CD1c-positive myeloid dendritic cell (primary cell): ENCODE results near the gene DUSP7.
A peak's percentile ranks its signal among the peaks of the same experiment; 100 is the strongest.

Source experiments
- DNase-seq: peaks from one replicate; pipeline ENCODE4 v3.0.0-alpha.2; 2016; ENCODE audit errors: extremely low spot score

Gene DUSP7

GRCh38 chr3:52068730-52069129, 12.4 kb upstream of the DUSP7 start:
- DNase-seq, result no peak

DNA sequence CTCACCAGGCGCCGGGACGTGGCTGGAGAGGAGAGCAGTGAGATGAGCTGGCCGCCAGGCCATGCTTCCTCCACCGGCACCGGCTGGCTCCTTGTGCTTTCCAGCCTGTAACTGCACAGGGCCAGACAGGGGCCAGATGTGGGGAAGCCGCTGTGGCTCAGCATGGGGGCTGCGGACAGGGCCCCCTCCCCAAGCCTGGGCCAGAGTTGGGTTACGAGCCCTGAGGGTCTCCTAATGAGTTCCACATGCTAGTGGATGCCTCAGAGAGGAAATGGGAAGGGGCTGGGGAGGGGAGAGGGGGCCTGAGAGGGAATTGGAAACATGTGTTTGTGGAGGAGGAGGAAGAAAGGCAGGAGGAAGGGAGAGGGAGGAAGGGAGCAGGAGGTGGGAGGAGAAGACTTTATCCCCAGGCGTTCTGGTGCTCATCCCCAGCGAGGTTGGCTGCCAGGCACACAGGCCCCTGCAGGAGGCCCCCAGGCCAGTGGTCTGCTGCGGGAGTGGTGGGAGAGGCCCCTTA, 11.7 kb upstream of the DUSP7 start:
- no peak for DNase-seq

DNA sequence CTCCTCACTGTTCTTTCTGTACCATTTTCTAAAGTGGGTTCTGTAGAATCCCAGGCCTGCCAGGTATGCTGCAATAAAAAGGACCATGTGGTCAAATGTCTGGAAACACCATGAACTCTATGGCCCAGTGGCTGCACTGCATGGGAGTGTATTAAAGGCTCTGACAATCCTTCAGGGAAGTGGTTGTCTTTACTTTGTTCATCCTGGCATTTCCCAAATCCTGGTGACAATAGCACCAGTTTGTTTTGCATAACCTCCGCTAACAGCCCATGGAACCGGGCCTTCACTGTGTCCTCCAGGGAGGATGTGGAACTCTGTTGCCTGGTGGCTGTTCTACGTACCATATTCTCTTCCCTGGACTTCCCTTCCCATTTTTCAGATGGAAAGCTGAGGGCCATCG, 11.2 kb upstream of the DUSP7 start:
- no peak for DNase-seq

- no peak for DNase-seq
These were observed 10.7 kb upstream of the DUSP7 start for GRCh38 chr3:52067046-52067445.

GRCh38 chr3:52065264-52065756, 8.9 kb upstream of the DUSP7 start:
- DNase-seq, result no peak

- no peak for DNase-seq
These were observed 8.2 kb upstream of the DUSP7 start for GRCh38 chr3:52064561-52064960.

DNA sequence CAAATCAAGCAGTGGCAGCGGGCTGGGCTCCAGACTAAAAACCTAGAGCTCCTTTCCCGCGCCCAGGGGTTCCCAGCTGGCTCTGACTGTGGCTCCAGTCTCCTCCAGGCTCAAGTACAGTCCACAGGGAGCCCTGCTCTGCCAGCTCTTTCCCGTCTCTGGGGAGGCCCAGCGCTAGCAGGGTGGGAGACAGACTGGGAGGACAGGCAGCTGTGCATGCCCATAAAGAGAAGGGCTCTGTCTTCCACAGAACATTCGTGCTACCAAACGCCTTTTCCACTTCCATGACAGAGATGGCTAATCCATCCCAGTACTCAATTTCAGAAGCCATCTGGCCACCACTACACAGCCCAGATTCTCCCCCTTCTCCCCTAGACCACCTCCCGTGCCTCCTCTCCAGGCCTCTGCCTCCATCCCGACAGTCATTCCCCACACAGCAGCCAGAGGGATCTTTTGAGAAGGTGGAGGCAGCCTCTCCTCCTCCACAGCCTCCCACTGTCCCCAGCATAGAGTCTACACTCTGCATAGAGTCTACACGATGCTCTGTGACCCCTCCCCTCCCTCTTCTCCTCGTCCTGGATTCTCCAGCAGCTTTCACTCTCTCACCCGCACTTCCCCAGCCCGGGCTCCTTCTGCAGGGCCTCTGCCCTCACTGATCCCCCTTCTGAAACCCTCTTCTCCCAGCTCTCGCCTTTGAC, 6.8 kb upstream of the DUSP7 start:
- no peak for DNase-seq

GRCh38 chr3:52062505-52062904, 6.1 kb upstream of the DUSP7 start:
- DNase-seq, result peak; percentile 93

DNA sequence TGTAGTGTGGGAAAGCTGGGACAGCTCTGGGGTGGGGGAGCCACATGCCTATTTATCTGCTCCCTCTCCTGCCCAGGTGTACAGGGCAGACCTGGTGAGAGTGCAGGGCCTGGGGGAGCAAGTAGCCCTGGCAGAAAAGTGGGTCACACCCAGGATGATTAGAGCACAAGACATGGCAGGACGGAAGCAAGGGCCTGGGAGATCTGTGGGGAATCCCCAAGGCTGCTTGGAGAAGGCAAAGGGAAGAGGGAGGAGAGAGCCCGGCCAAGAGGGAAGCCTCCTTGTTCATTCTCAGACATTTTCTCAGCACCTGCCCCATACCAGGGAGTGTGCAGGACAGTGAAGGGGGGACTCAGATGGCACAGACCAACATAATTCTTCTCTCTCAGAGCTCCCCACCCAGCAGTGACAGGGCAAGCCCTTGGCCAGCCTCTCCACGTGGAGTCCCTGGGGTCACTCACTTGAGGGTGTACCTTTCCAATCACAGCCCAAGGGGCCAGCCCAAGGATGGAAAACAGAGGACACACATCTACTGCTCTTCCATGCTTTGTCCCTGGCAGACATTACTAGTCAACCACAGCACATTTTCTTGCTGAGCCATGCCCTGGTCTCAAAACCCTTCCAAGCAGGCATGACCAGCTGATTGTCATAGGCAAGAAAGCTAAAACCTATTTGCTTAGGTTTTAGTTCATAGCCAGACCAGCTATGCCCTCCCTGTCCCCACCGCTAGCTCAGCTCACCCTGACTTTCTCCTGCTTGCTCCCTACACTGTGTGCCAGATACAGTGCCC, 4.9 kb upstream of the DUSP7 start:
- peak; percentile 41 for DNase-seq

- DNase-seq, result no peak
These were observed 3.4 kb upstream of the DUSP7 start for GRCh38 chr3:52059781-52060180.

DNA sequence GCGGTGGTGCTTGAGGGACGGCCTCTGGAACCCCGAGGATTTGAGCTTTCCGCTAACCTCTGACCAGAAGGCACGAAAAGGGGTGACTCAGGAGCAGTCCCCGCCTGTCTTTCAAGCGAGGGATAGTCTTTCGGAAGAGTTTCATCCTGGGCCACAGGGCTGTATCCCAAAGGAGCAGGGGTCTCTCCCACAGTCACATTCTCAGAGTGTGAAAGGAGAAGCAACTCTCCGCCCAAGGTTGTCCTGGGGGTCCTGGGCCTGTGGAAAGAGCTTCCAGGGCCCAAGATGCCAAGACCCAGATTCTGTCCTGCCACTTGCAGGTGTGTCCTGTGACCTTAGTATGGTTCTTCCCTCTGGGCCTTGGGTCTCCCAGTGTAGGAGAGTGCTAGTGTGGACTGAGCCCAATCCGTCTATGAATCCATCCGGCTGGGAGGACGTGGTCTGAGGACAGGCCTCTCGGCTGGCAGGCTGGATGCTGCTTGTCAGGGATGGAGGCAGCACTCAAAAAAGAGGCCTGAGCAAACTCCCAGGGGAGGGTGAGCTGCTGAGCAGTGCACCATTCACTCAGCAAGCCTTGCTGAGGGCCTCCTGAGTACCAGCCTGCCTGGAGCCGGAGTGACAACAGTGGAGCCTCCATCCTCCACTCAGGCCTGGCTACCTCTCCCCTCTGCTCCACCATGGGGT, 1.6 kb upstream of the DUSP7 start:
- DNase-seq, result no peak

DNA sequence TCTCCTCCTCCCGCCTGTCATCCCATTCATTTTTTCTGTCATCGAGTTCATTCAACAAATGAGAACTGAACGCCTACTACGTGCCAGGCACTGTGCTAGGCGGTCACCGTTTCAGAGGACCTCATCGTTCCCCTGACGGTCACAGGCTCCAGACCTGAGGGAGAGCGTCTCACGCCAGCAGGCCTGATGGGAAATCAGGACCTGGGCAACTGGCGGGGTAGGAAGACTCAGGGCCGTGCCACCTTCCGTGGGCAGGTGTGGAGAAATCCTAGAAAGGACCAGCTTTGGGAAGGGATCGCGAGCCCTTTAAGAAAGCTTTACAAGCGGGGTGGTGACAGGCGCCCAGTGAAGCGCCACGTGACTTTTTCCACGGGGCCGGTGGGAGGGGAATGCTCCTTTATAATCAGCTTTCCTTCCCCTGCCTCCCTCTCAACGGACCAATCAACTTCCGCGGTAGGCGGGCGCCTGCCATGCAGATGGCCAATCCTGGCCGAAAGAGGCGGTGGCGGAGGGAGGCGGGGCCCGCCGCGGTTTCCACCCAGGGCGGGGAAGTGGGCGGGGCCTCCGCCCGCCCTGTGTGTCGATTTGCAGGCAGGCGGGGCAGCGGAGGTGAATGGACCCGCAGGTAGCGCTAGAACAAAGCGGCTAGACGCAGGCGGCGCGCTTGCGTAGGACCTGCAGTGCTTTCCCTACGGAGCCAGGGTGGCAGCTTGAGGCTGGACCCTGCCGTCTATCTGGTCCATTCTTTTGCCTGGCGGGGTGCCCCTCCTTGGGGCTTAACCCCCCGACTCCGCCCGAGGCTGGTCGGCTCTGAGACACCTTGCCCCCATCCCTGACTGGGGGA, 819 bp upstream of the DUSP7 start:
- peak; percentile 100 for DNase-seq

GRCh38 chr3:52055537-52056351, 627 bp downstream of the DUSP7 start:
- DNase-seq, result peak; percentile 58

DNA sequence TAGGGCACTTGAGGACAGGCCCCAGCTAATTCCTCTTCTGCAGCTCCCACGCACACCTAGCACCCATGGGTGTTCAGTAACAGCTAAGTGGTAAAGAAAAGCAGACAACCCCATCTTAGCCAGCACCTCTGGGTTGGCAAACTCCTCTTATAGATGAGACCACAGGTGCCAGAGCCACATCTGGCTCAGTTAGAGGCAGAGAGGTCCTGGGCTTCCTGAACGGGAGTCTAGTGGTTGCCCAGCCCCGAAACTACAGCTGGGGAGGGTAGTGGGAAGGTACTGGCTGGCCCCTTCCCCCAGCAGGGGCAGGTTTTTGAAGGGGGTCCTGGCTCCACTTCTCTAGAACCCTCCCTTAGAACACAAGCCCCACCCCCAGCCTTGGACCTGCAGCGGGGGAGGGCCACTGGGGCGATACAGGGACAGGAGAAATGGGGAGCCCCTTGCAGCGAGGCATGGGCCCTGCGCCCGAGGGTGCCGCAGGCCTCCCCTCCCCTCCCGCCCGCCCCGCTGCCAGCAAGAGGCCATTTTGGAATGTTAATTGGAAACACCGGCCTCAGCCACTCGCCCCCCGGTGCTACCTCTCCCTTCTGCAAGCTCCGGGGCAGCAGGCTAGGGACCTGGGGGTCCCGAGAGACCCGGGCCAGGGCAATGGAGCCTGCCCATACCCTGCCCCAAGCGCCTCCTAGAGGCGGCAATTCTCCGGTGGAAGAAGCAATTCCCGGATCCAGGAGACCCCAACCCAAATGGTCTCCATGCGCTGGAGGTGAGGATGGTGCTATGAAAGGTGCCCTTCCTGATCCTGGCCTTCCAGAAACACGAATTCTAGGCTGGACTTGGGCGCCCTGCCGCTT, 1.5 kb downstream of the DUSP7 start:
- peak; percentile 41 for DNase-seq

DNA sequence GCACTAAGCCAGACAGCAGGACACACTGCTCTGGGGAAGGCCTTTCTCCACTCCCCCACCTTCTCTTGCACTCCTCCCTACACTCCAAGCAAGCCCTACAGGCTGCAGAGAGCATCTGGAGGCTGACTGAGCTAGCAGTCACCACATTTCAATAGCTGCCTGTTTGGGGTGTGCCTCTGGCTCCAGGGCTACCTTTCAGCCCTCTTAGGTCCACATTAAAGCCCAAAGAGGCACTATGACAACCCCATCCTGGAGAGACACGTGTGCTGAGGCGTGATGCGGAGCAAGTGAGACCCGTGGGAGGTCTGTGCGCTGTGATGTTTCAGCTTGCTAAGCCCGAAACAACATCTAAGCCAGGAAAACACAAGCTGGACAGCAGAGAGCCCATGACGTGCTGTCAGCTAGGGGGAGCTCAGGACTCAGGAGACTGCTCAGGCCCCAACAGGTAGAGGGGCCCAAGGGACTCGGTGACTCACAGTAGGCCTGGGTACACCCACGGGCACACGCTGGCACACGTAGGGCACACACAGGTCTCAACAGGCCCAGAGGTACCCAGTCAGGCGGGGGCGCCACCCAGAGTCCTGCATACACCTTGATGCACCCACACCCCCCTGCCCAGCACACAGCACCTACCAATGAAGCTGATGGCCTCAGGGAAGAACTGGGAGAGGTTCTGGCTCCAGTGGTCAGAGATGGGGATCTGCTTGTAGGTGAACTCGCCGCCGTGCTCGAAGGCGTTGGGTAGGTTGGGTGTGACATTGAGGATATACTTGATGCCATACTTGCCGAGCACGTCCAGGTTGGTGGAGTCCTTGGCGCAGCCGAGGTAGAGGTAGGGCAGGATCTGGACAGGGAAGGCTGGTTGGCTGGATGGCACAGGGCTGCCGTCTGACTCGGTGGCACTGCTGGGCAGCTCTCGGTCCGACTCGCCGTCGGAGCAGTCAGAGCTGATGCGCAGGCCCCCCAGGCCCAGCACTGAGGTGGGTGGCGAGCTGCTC, 2.8 kb downstream of the DUSP7 start:
- DNase-seq, result no peak

- DNase-seq, result peak; percentile 87
These were observed 3.5 kb downstream of the DUSP7 start for GRCh38 chr3:52052831-52053306.

DNA sequence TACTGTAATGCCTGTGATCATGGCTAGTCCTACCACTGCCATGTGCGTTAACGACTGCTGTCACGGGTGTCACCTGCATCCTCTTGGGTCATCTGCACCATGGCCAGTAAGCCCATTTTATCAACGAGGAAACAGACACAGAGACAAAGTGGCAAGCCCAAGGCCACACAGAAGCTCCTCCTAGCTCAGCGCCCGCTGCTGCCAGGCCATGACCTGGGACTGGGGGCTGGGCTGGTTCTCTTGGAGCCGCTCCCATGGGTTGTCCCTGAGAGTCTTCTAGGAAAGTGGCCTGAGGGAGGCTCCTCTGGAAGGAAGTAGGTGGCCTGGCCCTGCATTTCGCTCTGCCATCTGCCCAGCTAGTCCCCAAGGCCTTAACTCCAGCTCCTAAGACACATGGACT, 4.9 kb downstream of the DUSP7 start:
- DNase-seq, result no peak

DNA sequence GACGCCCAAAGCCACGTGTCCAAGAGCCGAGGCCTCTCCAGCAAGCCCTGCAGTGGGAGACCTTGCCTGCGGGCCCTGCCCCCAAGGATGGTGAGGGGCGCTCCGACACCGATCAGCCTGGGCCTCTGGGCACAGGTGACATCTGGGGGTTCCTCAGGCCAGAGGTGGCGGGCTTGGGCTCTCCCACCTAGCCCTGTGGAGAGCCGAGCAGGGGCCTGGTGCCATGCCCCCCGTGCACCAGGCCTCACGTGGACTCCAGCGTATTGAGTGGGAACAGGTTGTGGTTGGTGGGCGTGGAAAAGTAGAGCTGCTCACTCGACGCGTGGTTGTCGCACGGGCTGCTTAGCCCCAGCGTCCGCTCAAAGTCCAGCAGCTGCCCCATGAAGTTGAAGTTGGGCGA, 5.8 kb downstream of the DUSP7 start:
- DNase-seq, result no peak
